Stimulated activated naive CD4-positive, alpha-beta T cell (primary cell): Measurements from ENCODE around the gene REEP3.
"Not testable (repeated sequence)": the region's sequence is repeated elsewhere in the genome, so short reads cannot be mapped to it uniquely, and the experiment has no call there.

Experiments
- DNase-seq, 6 experiments: peaks; one replicate each; lab custom pipeline; 2025; lab: John Stamatoyannopoulos, UW

The REEP3 gene

GRCh38 chr10:63630085-63630930 lies 109.1 kb downstream of the REEP3 start:
- DNase-seq = peak; percentile 57 to 75 (median 68)

- no peak for DNase-seq
These were observed 109.9 kb downstream of the REEP3 start for GRCh38 chr10:63630931-63631680.

GRCh38 chr10:63631991-63632390 lies 110.8 kb downstream of the REEP3 start:
- no peak for DNase-seq

- DNase-seq = no peak
These were observed 112.7 kb downstream of the REEP3 start for GRCh38 chr10:63633677-63634487.

- no peak for DNase-seq
These were observed 113.4 kb downstream of the REEP3 start for GRCh38 chr10:63634488-63635065.

GRCh38 chr10:63636812-63637211 lies 115.6 kb downstream of the REEP3 start:
- DNase-seq = no peak

- DNase-seq = no peak
These were observed 116.7 kb downstream of the REEP3 start for GRCh38 chr10:63637901-63638327.

GRCh38 chr10:63641366-63641765 lies 120.2 kb downstream of the REEP3 start:
- DNase-seq = no peak

- DNase-seq = no peak
These were observed 120.6 kb downstream of the REEP3 start for GRCh38 chr10:63641799-63642198.

- no peak for DNase-seq
These were observed 121.6 kb downstream of the REEP3 start for GRCh38 chr10:63642808-63643207.

- no peak for DNase-seq
These were observed 123.4 kb downstream of the REEP3 start for GRCh38 chr10:63644418-63645142.

GRCh38 chr10:63645195-63645594 lies 124.0 kb downstream of the REEP3 start:
- no peak for DNase-seq

GRCh38 chr10:63646491-63646890 lies 125.3 kb downstream of the REEP3 start:
- DNase-seq = no peak

- DNase-seq = no peak
These were observed 130.7 kb downstream of the REEP3 start for GRCh38 chr10:63651864-63652263.

GRCh38 chr10:63653747-63654146 lies 132.5 kb downstream of the REEP3 start:
- DNase-seq = no peak

GRCh38 chr10:63657761-63658160 lies 136.6 kb downstream of the REEP3 start:
- DNase-seq = no peak

- not testable (repeated sequence) for DNase-seq
These were observed 139.7 kb downstream of the REEP3 start for GRCh38 chr10:63660941-63661340.

- no peak for DNase-seq
These were observed 140.1 kb downstream of the REEP3 start for GRCh38 chr10:63661347-63661746.

GRCh38 chr10:63664341-63664885 lies 143.2 kb downstream of the REEP3 start:
- no peak for DNase-seq

GRCh38 chr10:63665006-63665580 lies 143.9 kb downstream of the REEP3 start:
- not testable (repeated sequence) for DNase-seq
